Muscle of leg (tissue), 11 donors: ENCODE results near the gene CHN1. TPM values are rescaled to one million over a fixed set of nuclear protein-coding genes. Genes with fewer than 3 reads are reported as not detected.
A peak's percentile ranks its signal among the peaks of the same experiment; 100 is the strongest.

ENCODE experiments used
- DNase-seq: peaks from one replicate; pipeline ENCODE4 v3.0.0; 2013
- H3K27ac ChIP-seq: one replicate; pipeline ENCODE4 v1.5.1; 2013; ENCODE audit warnings: mild to moderate bottlenecking, low read length, control low read depth
- H3K27me3 ChIP-seq: one replicate; pipeline ENCODE4 v1.6.1; 2013; ENCODE audit warnings: low read length; ENCODE audit not compliant: control insufficient read depth, insufficient read depth
- H3K36me3 ChIP-seq: one replicate; pipeline ENCODE4 v1.6.1; 2013; ENCODE audit warnings: low read length; ENCODE audit not compliant: control insufficient read depth, insufficient read depth
- H3K4me1 ChIP-seq: one replicate; pipeline ENCODE4 v1.6.1; 2013; ENCODE audit warnings: low read length; ENCODE audit not compliant: control insufficient read depth, insufficient read depth
- H3K4me3 ChIP-seq: one replicate; pipeline ENCODE4 v1.5.1; 2013; ENCODE audit warnings: low read length, control low read depth
- H3K9me3 ChIP-seq: replicated peaks from 2 replicates; pipeline ENCODE4 v1.6.1; 2013; ENCODE audit warnings: low read depth, low read length; ENCODE audit not compliant: control insufficient read depth
- WGBS: methylation state at CpG from one replicate; pipeline ENCODE4 v1.1.5; 2013; ENCODE audit warnings: missing lambda C conversion rate; ENCODE audit not compliant: insufficient coverage; 5-methylcytosine and 5-hydroxymethylcytosine counted together
- polyA plus RNA-seq, 8 donors: library from polyadenylated mRNA; unstranded; fragments of 120-200 nt; gene quantifications; one replicate each; pipeline versions ENCODE4 v1.2.1 to v1.2.3, GENCODE V29; 2013; ENCODE audit warnings: inconsistent platforms in 1 of 8, low replicate concordance in 1 of 8; ENCODE audit not compliant: insufficient read length in 8 of 8, insufficient read depth in 1 of 8
- total RNA-seq: library from RNA; stranded (reverse); fragments of 120-200 nt; gene quantifications from one replicate; pipeline ENCODE4 v1.2.4, GENCODE V29; 2013

Gene CHN1
- total and polyA plus RNA-seq, 9 donors = 10.9 to 19.5 (median 12.2) TPM

GRCh38 chr2:175012516-175012915, 7.3 kb upstream of the CHN1 start:
- Histone ChIP-seq H3K9me3 (no peaks in the 10 kb centered on the region), H3K27ac (no peak overlapping the region), H3K4me3 (no peak overlapping the region), H3K36me3 (no peaks in the 10 kb centered on the region), H3K4me1 (no peaks in the 10 kb centered on the region), H3K27me3 (peaks cover 2% of the 10 kb centered on the region)
- no peak for DNase-seq
- no CpG with 5 or more reads among the region's 2 CpGs for WGBS

GRCh38 chr2:175011505-175011904, 6.3 kb upstream of the CHN1 start:
- Histone ChIP-seq H3K4me1 (no peaks in the 10 kb centered on the region), H3K36me3 (no peaks in the 10 kb centered on the region), H3K27me3 (peaks cover 4% of the 10 kb centered on the region), H3K27ac (no peak overlapping the region), H3K9me3 (no peaks in the 10 kb centered on the region), H3K4me3 (no peak overlapping the region)
- no peak for DNase-seq
- 24% methylated on average over 1 of the region's 1 CpG for WGBS

DNA sequence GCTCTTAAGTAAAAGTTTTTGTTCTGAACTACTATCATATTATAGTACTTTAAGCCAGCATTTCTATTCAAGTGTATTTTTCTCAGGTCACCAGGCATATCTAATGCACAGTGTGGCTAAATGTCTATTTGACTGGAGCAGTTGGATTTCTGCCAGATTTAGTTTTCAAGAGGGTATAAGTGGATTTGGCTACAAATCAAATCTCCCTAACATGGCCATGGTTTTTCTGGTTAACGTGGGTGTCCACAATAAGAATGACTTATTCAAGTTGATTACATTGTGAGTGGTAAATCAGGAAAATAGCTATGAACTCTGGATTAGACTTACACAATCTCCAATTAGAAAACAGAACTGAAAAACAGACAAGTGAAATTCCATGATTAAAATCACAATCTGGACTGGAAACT, 5.7 kb upstream of the CHN1 start:
- Histone ChIP-seq H3K4me3 (no peak overlapping the region), H3K27me3 (peaks cover 4% of the 10 kb centered on the region), H3K36me3 (no peaks in the 10 kb centered on the region), H3K9me3 (no peaks in the 10 kb centered on the region), H3K4me1 (no peaks in the 10 kb centered on the region), H3K27ac (no peak overlapping the region)
- DNase-seq = no peak
- WGBS = no CpG with 5 or more reads among the region's 1 CpG

- Histone ChIP-seq H3K9me3 (no peaks in the 10 kb centered on the region), H3K27ac (no peak overlapping the region), H3K36me3 (no peaks in the 10 kb centered on the region), H3K27me3 (peaks cover 8% of the 10 kb centered on the region), H3K4me3 (no peak overlapping the region), H3K4me1 (peaks cover 3% of the 10 kb centered on the region)
- WGBS = no CpG with 5 or more reads among the region's 3 CpGs
- DNase-seq = no peak
Measured at GRCh38 chr2:175009917-175010621, 4.9 kb upstream of the CHN1 start.

DNA sequence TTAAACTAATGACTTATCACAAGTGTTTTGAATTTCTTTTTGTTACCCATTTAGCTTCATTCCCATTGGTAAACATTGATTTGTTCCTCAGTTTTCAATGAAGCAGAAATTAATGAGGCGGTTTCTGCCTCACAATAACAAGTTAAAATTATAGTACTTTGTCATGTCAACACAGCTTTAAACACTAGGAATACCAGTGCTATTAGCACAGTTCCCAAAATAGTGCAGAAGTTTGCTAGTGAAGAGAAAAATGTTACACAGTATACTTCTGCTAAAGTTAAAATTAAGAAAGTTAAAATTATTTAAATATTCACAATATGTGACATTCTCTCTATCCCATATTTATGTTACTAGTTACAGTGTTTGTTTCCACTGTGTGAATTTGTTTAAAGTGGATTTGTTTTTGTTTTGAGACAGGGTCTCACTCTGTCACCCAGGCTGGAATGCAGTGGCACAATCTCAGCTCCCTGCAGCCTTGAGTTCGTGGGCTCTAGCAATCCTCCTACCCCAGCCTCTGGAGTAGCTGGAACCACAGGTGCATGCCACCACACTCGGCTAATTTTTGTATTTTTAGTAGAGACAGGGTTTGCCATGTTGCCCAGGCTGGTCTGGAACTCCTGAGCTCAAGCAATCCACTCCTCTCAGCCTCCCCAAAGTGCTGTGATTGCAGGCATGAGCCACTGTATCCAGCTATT, 3.8 kb upstream of the CHN1 start:
- no CpG with 5 or more reads among the region's 3 CpGs for WGBS
- Histone ChIP-seq H3K36me3 (no peaks in the 10 kb centered on the region), H3K4me3 (no peak overlapping the region), H3K9me3 (no peaks in the 10 kb centered on the region), H3K27ac (no peak overlapping the region), H3K27me3 (peaks cover 8% of the 10 kb centered on the region), H3K4me1 (peaks cover 3% of the 10 kb centered on the region)
- no peak for DNase-seq

DNA sequence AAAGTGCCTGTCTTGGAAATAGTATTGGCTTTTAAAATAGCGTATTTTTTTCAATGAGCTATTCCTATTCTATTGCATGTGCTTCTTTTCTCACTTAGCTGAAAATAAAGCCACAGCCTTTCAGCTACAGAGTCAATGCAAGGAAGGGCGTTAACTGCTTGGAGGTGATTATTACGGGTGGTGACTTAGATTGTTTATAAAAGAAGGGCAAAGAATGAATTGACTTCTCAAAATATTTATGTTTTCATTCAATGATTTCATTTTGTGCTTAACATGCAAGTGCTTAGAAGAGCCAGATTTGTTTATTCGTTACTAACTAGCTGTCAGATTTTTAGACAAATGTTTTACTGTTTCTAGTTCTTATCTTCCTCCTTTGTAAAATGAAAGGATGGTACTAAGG, 2.8 kb upstream of the CHN1 start:
- Histone ChIP-seq H3K27ac (no peak overlapping the region), H3K27me3 (peaks cover 8% of the 10 kb centered on the region), H3K9me3 (no peaks in the 10 kb centered on the region), H3K4me3 (no peak overlapping the region), H3K4me1 (peaks cover 3% of the 10 kb centered on the region), H3K36me3 (no peaks in the 10 kb centered on the region)
- no peak for DNase-seq
- WGBS = no CpG with 5 or more reads among the region's 4 CpGs

GRCh38 chr2:175007510-175007909, 2.3 kb upstream of the CHN1 start:
- Histone ChIP-seq H3K27ac (no peak overlapping the region), H3K9me3 (no peaks in the 10 kb centered on the region), H3K4me3 (no peak overlapping the region), H3K27me3 (peaks cover 8% of the 10 kb centered on the region), H3K36me3 (no peaks in the 10 kb centered on the region), H3K4me1 (peaks cover 3% of the 10 kb centered on the region)
- DNase-seq = no peak
- 30% methylated on average over 1 of the region's 3 CpGs for WGBS

- DNase-seq = no peak
- Histone ChIP-seq H3K4me3 (no peak overlapping the region), H3K27me3 (peaks cover 8% of the 10 kb centered on the region), H3K9me3 (no peaks in the 10 kb centered on the region), H3K4me1 (peaks cover 3% of the 10 kb centered on the region), H3K27ac (no peak overlapping the region), H3K36me3 (no peaks in the 10 kb centered on the region)
- no CpG with 5 or more reads among the region's 2 CpGs for WGBS
Measured at GRCh38 chr2:175006281-175006680, 1.1 kb upstream of the CHN1 start.

DNA sequence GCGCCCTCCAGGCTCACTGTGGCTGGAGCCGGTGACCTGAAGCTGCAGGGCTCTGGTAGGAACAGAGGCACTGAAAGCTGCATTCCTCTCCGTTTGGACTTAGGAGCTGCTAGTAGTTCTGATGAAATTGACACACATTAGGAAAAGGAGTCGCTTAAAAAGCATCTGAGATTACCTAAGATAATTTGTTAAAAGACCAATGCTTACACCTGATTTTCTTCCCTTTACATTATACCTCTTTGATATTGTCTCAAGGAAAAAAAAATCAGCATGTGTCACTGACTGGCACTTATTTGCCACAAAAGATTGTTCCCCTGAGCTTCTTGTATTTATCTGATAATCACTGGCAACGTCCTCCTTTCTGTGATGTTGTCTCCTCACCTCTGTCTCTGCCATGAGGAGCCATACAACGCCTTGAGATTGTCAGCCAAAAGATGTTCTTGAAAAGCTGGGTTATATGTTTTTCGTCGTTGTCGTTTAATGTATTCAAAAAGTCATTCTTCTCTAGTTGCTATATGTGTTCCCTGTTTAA, 618 bp upstream of the CHN1 start:
- peak overlapping the region; percentile 71 for H3K27ac ChIP-seq
- no peaks in the 10 kb centered on the region for H3K36me3 ChIP-seq
- no peak for DNase-seq
- no peaks in the 10 kb centered on the region for H3K9me3 ChIP-seq
- WGBS = 0% methylated on average over 3 of the region's 9 CpGs
- H3K4me3 ChIP-seq = peak overlapping the region; percentile 73
- H3K4me1 ChIP-seq = peaks cover 3% of the 10 kb centered on the region
- peaks cover 8% of the 10 kb centered on the region for H3K27me3 ChIP-seq

GRCh38 chr2:175004730-175004979, 526 bp downstream of the CHN1 start:
- Histone ChIP-seq H3K36me3 (no peaks in the 10 kb centered on the region), H3K4me3 (peak overlapping the region; percentile 73), H3K9me3 (no peaks in the 10 kb centered on the region), H3K27me3 (peaks cover 8% of the 10 kb centered on the region), H3K27ac (no peak overlapping the region), H3K4me1 (peaks cover 3% of the 10 kb centered on the region)
- no peak for DNase-seq
- WGBS = 0% methylated on average over 30 of the region's 32 CpGs
